Suprapubic skin (tissue), 3 donors: ENCODE measurements around the gene P2RY8.
A peak's percentile ranks its signal among the peaks of the same experiment; 100 is the strongest.

Experiments used
- EP300 ChIP-seq: sonication (generic); formaldehyde crosslinking; IDR thresholded peaks from one replicate; pipeline ENCODE4 v1.6.1; 2017; ENCODE audit warnings: antibody characterized with exemption
- POLR2A ChIP-seq, 2 donors: fragments of 450-650 bp; IDR thresholded peaks; one replicate each; pipeline ENCODE4 v1.6.1; 2017; ENCODE audit warnings: antibody characterized with exemption in 2 of 2, mild to moderate bottlenecking in 2 of 2, moderate library complexity in 2 of 2
- TF ChIP-seq, protein P1 (sequence below), 2 donors: fragments of 200-600 bp in 1 of 2; fragments of 450-650 bp in 1 of 2; sonication (generic) in 1 of 2; IDR thresholded peaks; one replicate each; pipeline ENCODE4 v1.5.1; 2016 to 2019; ENCODE audit warnings: antibody characterized with exemption in 2 of 2, mild to moderate bottlenecking in 1 of 2, moderate library complexity in 1 of 2

DNA sequence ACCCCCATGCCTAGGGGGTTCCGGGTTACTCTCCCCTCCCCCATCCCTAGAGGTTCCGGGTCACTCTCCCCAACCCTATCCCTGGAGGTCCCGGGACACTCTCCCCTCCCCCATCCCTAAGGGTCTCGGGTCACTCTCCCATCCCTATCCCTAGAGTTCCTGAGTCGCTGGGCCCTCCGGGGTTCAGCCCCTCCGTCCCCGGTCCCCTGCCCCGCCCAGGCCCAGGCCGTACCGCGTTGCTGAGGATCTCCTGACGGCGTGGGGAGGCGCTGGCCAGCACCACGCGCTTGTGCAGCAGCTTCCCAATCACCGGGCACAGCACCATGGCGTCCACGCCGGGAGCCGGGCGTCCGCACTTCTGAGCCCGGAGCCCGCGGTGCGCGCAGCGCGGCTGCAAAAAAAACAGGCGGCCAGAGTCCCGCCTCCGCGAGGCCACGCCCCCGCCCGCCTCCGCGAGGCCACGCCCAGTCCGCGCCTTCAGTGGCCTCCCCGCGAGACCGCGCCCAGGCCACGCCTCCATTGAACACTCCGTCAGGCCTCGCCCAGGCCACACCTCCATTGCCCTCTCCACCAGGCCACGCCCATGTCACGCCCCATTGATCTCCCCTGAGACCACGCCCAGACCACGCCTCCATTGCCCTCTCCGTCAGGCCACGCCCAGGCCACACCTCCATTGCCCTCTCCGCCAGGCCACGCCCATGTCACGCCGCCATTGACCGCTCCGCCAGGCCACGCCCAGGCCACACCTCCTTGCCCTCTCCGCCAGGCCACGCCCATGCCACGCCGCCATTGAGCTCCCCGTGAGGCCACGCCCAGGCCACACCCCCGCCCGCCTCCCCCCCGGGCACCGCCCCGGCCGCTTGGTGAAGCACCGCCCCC lies 84.2 kb downstream of the P2RY8 start, which contains the start of gene ASMTL:
- TF ChIP-seq, protein P1, sequence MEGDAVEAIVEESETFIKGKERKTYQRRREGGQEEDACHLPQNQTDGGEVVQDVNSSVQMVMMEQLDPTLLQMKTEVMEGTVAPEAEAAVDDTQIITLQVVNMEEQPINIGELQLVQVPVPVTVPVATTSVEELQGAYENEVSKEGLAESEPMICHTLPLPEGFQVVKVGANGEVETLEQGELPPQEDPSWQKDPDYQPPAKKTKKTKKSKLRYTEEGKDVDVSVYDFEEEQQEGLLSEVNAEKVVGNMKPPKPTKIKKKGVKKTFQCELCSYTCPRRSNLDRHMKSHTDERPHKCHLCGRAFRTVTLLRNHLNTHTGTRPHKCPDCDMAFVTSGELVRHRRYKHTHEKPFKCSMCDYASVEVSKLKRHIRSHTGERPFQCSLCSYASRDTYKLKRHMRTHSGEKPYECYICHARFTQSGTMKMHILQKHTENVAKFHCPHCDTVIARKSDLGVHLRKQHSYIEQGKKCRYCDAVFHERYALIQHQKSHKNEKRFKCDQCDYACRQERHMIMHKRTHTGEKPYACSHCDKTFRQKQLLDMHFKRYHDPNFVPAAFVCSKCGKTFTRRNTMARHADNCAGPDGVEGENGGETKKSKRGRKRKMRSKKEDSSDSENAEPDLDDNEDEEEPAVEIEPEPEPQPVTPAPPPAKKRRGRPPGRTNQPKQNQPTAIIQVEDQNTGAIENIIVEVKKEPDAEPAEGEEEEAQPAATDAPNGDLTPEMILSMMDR (IDR thresholded peaks at IDR 0.05) = no peak
- TF ChIP-seq POLR2A (IDR thresholded peaks at IDR 0.05) (peak in 1 of 2 donors; percentile 46), EP300 (no peak)
